Right lobe of liver (tissue), 6 donors: ENCODE results near the gene MXI1. TPM values are rescaled to one million over a fixed set of nuclear protein-coding genes. Genes with fewer than 3 reads are reported as not detected.
"Not testable (repeated sequence)": the region's sequence is repeated elsewhere in the genome, so short reads cannot be mapped to it uniquely, and the experiment has no call there.

Experiments used
- ATAC-seq, 4 donors: fragments of 200-7000 bp; cut with Tn5 transposase; one replicate each; pipeline ENCODE4 v1.9.1; 2020; ENCODE audit warnings: mild to moderate bottlenecking in 4 of 4, moderate library complexity in 4 of 4
- DNase-seq, 3 donors: peaks; one replicate each; pipeline ENCODE4 v3.0.0-alpha.2; 2020
- H3K27ac ChIP-seq, 3 donors: fragments of 200-600 bp; one replicate each; pipeline ENCODE4 v1.8.0; 2022
- H3K27me3 ChIP-seq, 2 donors: fragments of 200-600 bp; one replicate each; pipeline ENCODE4 v1.8.0; 2022
- H3K36me3 ChIP-seq, 4 donors: fragments of 200-600 bp; sonication (generic) in 1 of 4; one replicate each; pipeline versions ENCODE4 v1.5.1 to v1.8.0; 2017 to 2022; ENCODE audit warnings: control low read depth in 1 of 4
- H3K4me1 ChIP-seq, 4 donors: fragments of 200-600 bp; sonication (generic) in 1 of 4; one replicate each; pipeline versions ENCODE4 v1.5.1 to v1.8.0; 2017 to 2022; ENCODE audit warnings: control low read depth in 1 of 4
- H3K4me3 ChIP-seq, 3 donors: fragments of 200-600 bp; one replicate each; pipeline ENCODE4 v1.8.0; 2022
- H3K9me3 ChIP-seq, 4 donors: fragments of 200-600 bp; sonication (generic) in 1 of 4; one replicate each; pipeline versions ENCODE4 v1.5.1 to v1.8.0; 2017 to 2022; ENCODE audit warnings: control low read depth in 1 of 4
- CTCF ChIP-seq, 4 donors: fragments of 200-600 bp in 3 of 4; fragments of 450-650 bp in 1 of 4; IDR thresholded peaks; one replicate each; pipeline versions ENCODE4 v1.5.1 to v1.8.0; 2016 to 2022; ENCODE audit warnings: antibody characterized with exemption in 4 of 4, mild to moderate bottlenecking in 2 of 4
- POLR2A ChIP-seq: fragments of 450-650 bp; IDR thresholded peaks from one replicate; pipeline ENCODE4 v1.6.1; 2017; ENCODE audit warnings: antibody characterized with exemption, mild to moderate bottlenecking
- WGBS: methylation state at CpG from one replicate; pipeline ENCODE4 v1.1.6; 2018; ENCODE audit warnings: low coverage, low lambda C conversion rate; ENCODE audit not compliant: insufficient coverage; ENCODE audit errors: missing lambda C conversion rate; 5-methylcytosine and 5-hydroxymethylcytosine counted together
- intact Hi-C, 2 donors: fragments of 100-400 bp; cut with DNase I; formaldehyde crosslinking; loops; one replicate each; pipeline versions ENCODE4 v1.11.2 to v1.14.1; 2022
- total RNA-seq, 6 experiments: library from RNA; depleted of rRNA in 2 of 6; stranded (reverse); fragments of >200 nt in 2 of 6; fragmentation: NEBNext Ultra II Directional in 3 of 6; extraction: Animal tissue kit (Norgen Biotek cat#: 25700) in 3 of 6; gene quantifications; one replicate each; pipeline versions ENCODE4 v1.1.0 to v1.2.4, GENCODE V29; 2016 to 2023
- donor health status: DM: no; HTN: yes; CAD: no.
- donor health status: DM: no; HTN: no; CAD: no.
- donor health status: DM: no; HTN: no; CAD: no.
- donor health status: DM: no; HTN: yes; CAD: no.
- donor health status: DM: no; HTN: yes; CAD: no.

MXI1 gene
- total RNA-seq, 6 experiments from 2014 or later: 17.1 to 32.6 (median 26.5) TPM

DNA sequence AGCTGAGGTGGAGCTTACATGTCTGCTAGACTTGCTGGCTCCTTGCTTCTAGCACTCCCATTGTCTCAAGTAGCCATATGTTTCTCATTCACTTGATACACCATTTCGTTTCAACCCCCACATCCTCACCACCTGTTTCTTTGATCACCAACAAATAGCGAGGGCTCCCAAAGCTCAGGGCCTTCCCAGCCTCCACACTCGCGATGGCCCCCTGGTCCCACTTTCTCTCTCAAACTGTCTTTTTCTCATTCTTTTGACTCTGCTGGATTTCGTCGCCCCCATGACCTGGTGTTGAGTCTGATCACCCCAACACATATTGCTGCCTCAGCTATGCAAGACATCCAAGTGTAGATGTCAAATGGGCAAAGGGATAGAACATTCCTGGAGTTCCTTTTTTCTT, 123.3 kb downstream of the MXI1 start:
- ATAC-seq (no peak), DNase-seq (no peak)
- Histone ChIP-seq H3K36me3 (no peaks in the 10 kb centered on the region), H3K4me3 (no peak overlapping the region), H3K4me1 (no peaks in the 10 kb centered on the region), H3K27me3 (no peaks in the 10 kb centered on the region), H3K9me3 (no peaks in the 10 kb centered on the region), H3K27ac (no peak overlapping the region)
- intact Hi-C loops: no loop called here
- 79% methylated on average over 6 of the region's 6 CpGs for WGBS
- TF ChIP-seq CTCF (IDR thresholded peaks at IDR 0.05): no peak
- TF ChIP-seq POLR2A: no peak

DNA sequence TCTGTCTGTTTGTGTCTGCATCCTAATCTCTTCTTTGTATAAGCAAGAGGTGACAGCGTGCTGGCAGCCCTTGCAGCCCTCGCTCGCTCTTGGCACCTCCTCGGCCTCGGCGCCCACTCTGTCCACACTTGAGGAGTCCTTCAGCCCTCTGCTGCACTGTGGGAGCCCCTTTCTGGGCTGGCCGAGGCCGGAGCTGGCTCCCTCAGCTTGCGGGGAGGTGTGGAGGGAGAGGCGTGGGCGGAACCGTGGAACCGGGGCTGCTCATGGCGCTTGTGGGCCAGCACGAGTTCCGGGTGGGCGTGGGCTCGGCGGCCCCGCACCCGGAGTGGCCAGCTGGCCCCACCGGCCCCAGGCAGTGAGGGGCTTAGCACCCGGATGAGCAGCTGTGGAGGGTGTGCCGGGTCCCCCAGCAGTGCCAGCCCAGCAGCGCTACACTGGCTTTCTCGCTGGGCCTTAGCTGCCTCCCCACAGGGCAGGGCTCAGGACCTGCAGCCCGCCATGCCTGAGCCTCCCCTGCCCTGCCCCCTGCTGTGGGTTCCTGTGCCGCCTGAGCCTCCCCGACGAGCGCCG, 123.9 kb downstream of the MXI1 start:
- H3K4me1 ChIP-seq, intact Hi-C loops, H3K36me3 ChIP-seq, DNase-seq, H3K4me3 ChIP-seq, H3K9me3 ChIP-seq, H3K27ac ChIP-seq, ATAC-seq, H3K27me3 ChIP-seq: not testable (repeated sequence)
- 17% methylated on average over 1 of the region's 32 CpGs for WGBS

- WGBS: 67% methylated on average over 5 of the region's 5 CpGs
- no peak for ATAC-seq
- H3K27ac ChIP-seq: no peak overlapping the region
These were observed 126.8 kb downstream of the MXI1 start for GRCh38 chr10:110334061-110334656.

DNA sequence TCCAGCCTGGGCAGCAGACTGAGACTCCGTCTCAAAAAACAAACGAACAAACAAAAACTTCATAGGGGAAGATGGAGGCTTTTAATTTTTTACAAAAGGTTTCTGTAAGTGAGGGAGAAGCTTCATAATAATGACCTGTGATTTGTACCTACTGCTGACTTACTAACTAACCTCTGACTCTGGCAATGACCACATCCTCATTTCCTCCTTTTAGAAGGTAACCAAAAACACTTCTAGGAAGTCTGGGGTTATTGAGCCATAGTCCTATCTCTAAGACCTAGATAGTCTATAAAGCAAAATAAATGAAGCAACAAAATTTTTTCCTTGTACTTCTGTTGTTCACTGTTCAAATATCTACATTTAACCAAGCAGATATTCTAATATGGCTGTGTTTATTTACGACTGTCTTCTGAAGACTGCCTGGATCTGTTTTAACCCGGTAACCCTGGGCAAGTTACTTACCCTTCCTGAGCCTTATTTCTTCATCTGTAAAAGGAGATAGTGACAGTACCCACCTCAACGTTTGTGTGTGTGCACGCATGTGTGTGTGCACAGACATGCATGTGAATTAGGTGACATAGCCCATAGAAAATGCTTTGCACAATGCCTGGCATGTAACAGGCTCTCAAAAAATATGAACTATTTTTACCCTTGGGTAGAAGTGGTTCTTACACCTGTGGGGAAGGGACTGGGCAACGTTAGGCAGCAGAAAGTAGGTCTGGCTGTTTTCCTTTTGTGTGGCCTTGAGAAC, 128.1 kb downstream of the MXI1 start:
- DNase-seq: no peak
- no peak overlapping the region for H3K27ac ChIP-seq
- ATAC-seq: no peak
- H3K4me1 ChIP-seq: no peaks in the 10 kb centered on the region
- H3K36me3 ChIP-seq: no peaks in the 10 kb centered on the region
- 63% methylated on average over 7 of the region's 7 CpGs for WGBS
- no peaks in the 10 kb centered on the region for H3K9me3 ChIP-seq
- H3K4me3 ChIP-seq: no peak overlapping the region
- no peaks in the 10 kb centered on the region for H3K27me3 ChIP-seq
- no peak for TF ChIP-seq CTCF (IDR thresholded peaks at IDR 0.05)
- TF ChIP-seq POLR2A: no peak
- intact Hi-C loops: no loop called here

More at GRCh38 chr10:110334061-110334656, 126.8 kb downstream of the MXI1 start:
- TF ChIP-seq CTCF (IDR thresholded peaks at IDR 0.05) (no peak), POLR2A (no peak)
- no peaks in the 10 kb centered on the region for H3K9me3 ChIP-seq
- H3K36me3 ChIP-seq: no peaks in the 10 kb centered on the region
- no peak overlapping the region for H3K4me3 ChIP-seq
- no peak for DNase-seq
- intact Hi-C loops: no loop called here
- no peaks in the 10 kb centered on the region for H3K4me1 ChIP-seq
- no peaks in the 10 kb centered on the region for H3K27me3 ChIP-seq

GRCh38 chr10:110336111-110336721, 128.8 kb downstream of the MXI1 start:
- H3K4me3 ChIP-seq: no peak overlapping the region
- H3K27me3 ChIP-seq: no peaks in the 10 kb centered on the region
- ATAC-seq (no peak), DNase-seq (no peak)
- WGBS: 62% methylated on average over 8 of the region's 10 CpGs
- no peaks in the 10 kb centered on the region for H3K36me3 ChIP-seq
- no peak overlapping the region for H3K27ac ChIP-seq
- no peaks in the 10 kb centered on the region for H3K9me3 ChIP-seq
- TF ChIP-seq CTCF (IDR thresholded peaks at IDR 0.05): no peak
- TF ChIP-seq POLR2A: no peak
- intact Hi-C loops: no loop called here
- H3K4me1 ChIP-seq: no peaks in the 10 kb centered on the region
